Right hindlimb (tissue), 1 donor: Measurements from ENCODE around the gene PCDHB5.
"Not testable (repeated sequence)": the region's sequence is repeated elsewhere in the genome, so short reads cannot be mapped to it uniquely, and the experiment has no call there.

ENCODE experiments used
- DNase-seq: peaks from one replicate; pipeline ENCODE4 v3.0.0-alpha.2; 2018

Gene PCDHB5

DNA sequence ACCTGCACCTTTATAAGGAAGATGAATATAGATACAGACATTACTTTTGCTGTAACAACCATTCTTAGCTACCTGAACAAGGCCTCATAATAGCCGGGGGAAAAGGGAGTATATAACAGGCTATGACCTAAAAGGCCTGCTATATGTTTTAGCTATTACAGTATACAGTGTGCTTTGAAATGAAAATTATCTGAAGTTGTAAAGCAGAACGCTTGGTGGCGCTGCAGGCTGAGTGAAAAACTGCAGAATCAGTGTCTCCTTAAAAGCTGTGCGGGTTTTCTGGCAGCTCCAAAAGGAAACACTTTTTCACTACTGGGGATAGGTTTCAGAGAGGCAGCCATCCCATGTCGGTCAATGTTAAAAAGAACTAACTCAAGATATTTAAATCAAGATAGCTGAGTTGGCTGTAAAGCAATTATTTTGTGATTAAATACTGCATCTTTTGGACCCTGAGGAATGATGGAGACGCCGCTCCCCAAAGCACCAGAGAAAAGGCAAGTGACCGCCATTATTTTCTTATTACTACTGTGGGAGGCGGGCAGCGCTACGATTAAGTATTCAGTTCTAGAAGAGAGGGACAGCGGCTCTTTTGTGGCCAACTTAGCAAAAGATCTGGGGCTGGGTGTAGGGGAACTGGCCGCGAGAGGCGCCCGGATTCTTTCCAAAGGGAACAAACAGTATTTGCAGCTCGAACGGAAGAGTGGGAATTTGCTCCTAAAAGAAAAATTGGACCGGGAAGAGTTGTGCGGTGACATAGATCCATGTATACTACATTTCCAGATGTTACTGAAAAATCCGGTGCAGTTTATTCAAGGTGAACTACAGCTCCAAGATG lies 20.8 kb downstream of the PCDHB5 start:
- DNase-seq, result no peak

GRCh38 chr5:141157356-141157755 lies 22.4 kb downstream of the PCDHB5 start:
- DNase-seq, result not testable (repeated sequence)

- not testable (repeated sequence) for DNase-seq
Observed at GRCh38 chr5:141157901-141158300, 22.9 kb downstream of the PCDHB5 start.

GRCh38 chr5:141172381-141173204 lies 37.6 kb downstream of the PCDHB5 start, which contains the start of gene PCDHB7:
PCDHB7 (plus strand) TSS chr5:141172644; CDS start chr5:141172836, 192 bp downstream.
- no peak for DNase-seq

DNA sequence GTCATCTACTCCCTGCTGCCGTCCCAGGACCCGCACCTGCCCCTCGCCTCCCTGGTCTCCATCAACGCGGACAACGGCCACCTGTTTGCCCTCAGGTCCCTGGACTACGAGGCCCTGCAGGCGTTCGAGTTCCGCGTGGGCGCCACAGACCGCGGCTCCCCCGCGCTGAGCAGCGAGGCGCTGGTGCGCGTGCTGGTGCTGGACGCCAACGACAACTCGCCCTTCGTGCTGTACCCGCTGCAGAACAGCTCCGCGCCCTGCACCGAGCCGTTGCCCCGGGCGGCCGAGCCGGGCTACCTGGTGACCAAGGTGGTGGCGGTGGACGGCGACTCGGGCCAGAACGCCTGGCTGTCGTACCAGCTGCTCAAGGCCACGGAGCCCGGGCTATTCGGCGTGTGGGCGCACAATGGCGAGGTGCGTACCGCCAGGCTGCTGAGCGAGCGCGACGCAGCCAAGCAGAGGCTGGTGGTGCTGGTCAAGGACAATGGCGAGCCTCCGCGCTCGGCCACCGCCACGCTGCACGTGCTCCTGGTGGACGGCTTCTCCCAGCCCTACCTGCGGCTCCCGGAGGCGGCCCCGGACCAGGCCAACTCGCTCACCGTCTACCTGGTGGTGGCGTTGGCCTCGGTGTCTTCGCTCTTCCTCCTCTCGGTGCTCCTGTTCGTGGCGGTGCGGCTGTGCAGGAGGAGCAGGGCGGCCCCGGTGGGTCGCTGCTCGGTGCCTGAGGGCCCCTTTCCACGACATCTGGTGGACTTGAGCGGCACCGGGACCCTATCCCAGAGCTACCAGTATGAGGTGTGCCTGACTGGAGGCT lies 39.5 kb downstream of the PCDHB5 start:
- DNase-seq, result not testable (repeated sequence)

- no peak for DNase-seq
Observed at GRCh38 chr5:141175933-141176332, 40.9 kb downstream of the PCDHB5 start.

- DNase-seq, result not testable (repeated sequence)
Observed at GRCh38 chr5:141177577-141178191, 42.7 kb downstream of the PCDHB5 start, which contains the start of gene PCDHB8. PCDHB8 (plus strand) TSS chr5:141177790; CDS start chr5:141178035, 245 bp downstream.

DNA sequence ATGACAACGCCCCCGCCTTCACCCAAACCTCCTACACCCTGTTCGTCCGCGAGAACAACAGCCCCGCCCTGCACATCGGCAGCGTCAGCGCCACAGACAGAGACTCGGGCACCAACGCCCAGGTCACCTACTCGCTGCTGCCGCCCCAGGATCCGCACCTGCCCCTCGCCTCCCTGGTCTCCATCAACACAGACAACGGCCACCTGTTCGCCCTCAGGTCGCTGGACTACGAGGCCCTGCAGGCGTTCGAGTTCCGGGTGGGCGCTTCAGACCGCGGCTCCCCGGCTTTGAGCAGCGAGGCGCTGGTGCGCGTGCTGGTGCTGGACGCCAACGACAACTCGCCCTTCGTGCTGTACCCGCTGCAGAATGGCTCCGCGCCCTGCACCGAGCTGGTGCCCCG lies 44.4 kb downstream of the PCDHB5 start:
- DNase-seq, result not testable (repeated sequence)

DNA sequence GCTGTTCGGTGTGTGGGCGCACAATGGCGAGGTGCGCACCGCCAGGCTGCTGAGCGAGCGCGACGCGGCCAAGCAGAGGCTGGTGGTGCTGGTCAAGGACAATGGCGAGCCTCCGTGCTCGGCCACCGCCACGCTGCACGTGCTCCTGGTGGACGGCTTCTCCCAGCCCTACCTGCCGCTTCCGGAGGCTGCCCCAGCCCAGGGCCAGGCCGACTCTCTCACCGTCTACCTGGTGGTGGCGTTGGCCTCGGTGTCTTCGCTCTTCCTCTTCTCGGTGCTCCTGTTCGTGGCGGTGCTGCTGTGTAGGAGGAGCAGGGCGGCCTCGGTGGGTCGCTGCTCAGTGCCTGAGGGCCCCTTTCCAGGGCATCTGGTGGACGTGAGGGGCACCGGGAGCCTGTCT lies 44.9 kb downstream of the PCDHB5 start:
- not testable (repeated sequence) for DNase-seq

DNA sequence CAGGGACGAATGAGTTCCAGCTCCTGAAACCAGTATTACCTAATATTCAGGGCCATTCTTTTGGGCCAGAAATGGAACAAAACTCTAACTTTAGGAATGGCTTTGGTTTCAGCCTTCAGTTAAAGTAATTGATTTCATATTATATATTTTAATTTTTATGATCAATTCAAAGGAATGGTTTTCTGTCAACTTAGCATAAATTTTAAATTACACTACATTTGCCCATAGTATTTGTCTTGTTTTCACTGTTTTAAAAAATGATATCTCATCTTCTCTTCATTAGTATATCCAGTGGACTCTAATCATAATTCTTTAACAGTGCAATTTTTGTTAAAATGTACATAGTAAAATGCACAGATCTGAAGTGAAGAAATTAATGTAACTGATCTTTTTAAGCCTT lies 45.3 kb downstream of the PCDHB5 start:
- DNase-seq, result no peak

- peak; percentile 30 for DNase-seq
Observed at GRCh38 chr5:141182248-141182647, 47.2 kb downstream of the PCDHB5 start, which contains the start of gene PCDHB16. PCDHB16 (plus strand) TSS chr5:141182387; CDS start chr5:141182560, 173 bp downstream.

DNA sequence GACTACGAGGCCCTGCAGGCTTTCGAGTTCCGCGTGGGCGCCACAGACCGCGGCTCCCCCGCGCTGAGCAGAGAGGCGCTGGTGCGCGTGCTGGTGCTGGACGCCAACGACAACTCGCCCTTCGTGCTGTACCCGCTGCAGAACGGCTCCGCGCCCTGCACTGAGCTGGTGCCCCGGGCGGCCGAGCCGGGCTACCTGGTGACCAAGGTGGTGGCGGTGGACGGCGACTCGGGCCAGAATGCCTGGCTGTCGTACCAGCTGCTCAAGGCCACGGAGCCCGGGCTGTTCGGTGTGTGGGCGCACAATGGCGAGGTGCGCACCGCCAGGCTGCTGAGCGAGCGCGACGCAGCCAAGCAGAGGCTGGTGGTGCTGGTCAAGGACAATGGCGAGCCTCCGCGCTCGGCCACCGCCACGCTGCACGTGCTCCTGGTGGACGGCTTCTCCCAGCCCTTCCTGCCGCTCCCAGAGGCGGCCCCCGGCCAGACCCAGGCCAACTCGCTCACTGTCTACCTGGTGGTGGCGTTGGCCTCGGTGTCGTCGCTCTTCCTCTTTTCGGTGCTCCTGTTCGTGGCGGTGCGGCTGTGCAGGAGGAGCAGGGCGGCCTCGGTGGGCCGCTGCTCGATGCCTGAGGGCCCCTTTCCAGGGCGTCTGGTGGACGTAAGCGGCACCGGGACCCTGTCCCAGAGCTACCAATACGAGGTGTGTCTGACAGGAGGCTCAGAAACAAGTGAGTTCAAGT lies 49.3 kb downstream of the PCDHB5 start:
- not testable (repeated sequence) for DNase-seq

GRCh38 chr5:141186897-141187512 lies 52.0 kb downstream of the PCDHB5 start, which contains the start of gene PCDHB9:
PCDHB9 (plus strand) TSS chr5:141187161; CDS start chr5:141187319, 158 bp downstream.
- DNase-seq, result no peak
